ENCODE measurements around the gene CHMP6.

CHMP6 gene

GRCh38 chr17:81031566-81032550 lies 40.2 kb downstream of the CHMP6 start:
- DNase-seq (ENCODE audit: low spot score) = no peak
- TF ChIP-seq, protein P1, sequence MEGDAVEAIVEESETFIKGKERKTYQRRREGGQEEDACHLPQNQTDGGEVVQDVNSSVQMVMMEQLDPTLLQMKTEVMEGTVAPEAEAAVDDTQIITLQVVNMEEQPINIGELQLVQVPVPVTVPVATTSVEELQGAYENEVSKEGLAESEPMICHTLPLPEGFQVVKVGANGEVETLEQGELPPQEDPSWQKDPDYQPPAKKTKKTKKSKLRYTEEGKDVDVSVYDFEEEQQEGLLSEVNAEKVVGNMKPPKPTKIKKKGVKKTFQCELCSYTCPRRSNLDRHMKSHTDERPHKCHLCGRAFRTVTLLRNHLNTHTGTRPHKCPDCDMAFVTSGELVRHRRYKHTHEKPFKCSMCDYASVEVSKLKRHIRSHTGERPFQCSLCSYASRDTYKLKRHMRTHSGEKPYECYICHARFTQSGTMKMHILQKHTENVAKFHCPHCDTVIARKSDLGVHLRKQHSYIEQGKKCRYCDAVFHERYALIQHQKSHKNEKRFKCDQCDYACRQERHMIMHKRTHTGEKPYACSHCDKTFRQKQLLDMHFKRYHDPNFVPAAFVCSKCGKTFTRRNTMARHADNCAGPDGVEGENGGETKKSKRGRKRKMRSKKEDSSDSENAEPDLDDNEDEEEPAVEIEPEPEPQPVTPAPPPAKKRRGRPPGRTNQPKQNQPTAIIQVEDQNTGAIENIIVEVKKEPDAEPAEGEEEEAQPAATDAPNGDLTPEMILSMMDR (IDR thresholded peaks at IDR 0.05; ENCODE audit: extremely low read depth, missing control alignments) = no peak

GRCh38 chr17:81032641-81033480 lies 41.2 kb downstream of the CHMP6 start:
- TF ChIP-seq, protein P1 (IDR thresholded peaks at IDR 0.05; ENCODE audit: extremely low read depth, missing control alignments) = no peak
- no peak for DNase-seq (ENCODE audit: low spot score)

- TF ChIP-seq, protein P1 (IDR thresholded peaks at IDR 0.05; ENCODE audit: extremely low read depth, missing control alignments) = no peak
- no peak for DNase-seq (ENCODE audit: low spot score)
Measured at GRCh38 chr17:81033535-81034167, 42.0 kb downstream of the CHMP6 start.

DNA sequence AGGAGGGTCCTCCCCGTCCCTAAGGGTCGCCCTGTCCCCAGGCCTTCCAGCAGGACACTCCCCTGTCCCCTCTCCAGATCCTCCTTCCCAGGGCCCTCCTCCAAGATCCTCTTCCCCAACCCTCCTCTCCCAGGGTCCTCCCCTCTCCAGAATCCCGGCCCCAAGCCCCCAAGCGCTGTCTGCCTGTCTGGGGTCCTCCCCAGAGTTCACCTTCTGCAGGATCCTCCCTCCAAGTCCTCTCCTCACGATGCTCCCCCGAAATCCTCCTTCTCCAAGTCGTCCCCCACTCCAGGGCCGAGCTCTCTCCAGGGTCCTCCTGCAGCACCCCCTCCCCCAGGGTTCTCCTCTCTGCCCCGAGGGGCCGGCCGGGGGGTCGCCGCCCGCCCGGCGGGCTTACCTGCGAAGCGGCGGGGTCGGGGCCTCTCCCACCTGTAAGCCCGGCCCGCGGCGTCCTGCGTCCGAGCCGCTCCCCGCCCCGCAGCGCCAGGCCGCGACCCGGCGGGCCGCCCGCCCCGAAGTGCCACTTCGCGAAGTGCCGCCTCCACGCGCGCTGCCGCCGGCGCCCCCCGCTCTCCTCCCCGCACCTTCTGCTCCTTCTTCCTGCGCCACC lies 42.6 kb downstream of the CHMP6 start:
- TF ChIP-seq, protein P1 (IDR thresholded peaks at IDR 0.05; ENCODE audit: extremely low read depth, missing control alignments) = no peak
- DNase-seq (ENCODE audit: low spot score) = no peak

DNA sequence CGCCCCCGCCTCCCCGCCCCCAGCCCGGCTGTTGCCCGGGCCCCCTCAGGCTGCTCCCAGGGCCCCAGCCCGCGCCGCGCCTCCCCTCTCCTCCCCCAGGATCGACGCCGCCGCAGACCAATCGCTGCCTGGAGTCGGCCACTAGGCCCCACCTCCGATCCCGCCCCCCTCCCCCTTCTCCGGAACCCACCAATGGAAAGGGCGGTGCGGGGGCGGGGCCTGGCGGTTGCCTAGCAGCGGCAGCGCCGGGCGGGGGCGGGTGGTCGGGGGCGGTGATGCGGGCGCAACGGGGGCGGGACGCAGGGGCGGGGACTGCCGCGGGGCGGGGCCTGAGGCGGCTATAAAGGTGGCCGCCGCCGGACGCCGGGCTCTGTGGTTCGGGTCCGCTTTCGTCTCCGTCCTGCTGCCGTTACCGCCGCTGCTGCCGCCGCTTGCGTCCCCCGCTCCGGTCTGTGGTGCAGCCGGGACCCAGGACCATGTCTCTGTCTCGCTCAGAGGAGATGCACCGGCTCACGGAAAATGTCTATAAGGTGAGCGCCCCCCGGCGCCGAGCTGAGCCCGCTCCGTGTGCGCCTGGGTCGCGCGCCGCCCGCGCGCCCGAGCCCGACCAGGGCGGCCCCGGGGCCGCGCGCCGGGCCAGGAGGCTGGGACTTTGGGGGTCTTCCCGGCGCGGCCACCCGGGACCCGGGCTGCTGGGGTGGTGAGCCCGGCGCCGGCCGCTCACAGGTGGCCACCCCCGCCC lies 43.3 kb downstream of the CHMP6 start, which contains the start of gene BAIAP2:
Gene BAIAP2 (plus strand): TSS at position 373 of the 742 bp plus-strand sequence. CDS start 104 bp downstream, at position 477.
- peak; percentile 100 for DNase-seq (ENCODE audit: low spot score)
- TF ChIP-seq, protein P1 (IDR thresholded peaks at IDR 0.05; ENCODE audit: extremely low read depth, missing control alignments) = no peak

DNA sequence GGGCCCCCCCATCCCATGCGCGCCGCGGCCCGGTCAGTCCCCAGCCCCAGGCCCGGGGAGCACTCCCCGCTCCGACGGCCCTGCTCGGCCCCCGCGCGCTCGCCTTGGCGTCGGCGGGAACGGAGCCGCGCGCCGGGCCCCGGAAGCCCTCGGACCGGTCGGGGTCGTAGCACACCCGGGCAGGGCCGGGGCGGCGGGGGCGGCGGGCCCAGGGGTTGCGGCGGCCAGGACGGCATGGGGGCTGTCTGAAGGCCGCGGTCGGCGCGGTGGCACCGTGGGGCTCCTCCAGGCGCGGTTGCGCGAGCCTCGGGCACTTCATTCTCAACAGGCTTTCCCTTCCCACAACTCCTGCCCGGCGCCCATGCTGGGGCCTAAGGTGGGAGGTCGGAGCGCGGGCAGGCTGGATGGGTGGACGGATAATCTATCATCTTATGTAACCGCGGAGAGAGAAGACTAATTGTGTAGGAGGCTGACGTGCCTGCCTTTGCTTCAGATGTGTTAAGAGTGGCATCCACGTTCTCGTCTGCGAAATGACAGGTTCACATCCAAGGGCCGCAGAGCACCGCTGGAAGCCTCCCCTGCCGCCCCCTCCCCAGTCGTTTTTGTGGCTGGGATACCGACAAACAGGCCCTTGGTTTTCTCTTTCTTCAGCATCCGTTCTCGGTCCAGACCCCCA lies 44.0 kb downstream of the CHMP6 start:
- TF ChIP-seq, protein P1 (IDR thresholded peaks at IDR 0.05; ENCODE audit: extremely low read depth, missing control alignments) = no peak
- no peak for DNase-seq (ENCODE audit: low spot score)

All from GM20000 (cell line).